HepG2 (cell line): ENCODE measurements around the gene MEF2B. TPM values are rescaled to one million over a fixed set of nuclear protein-coding genes. Genes with fewer than 3 reads are reported as not detected.

Experiments
- HDAC2 ChIP-seq: sonication (generic); formaldehyde crosslinking; IDR thresholded peaks from 2 replicates; pipeline ENCODE4 v1.4.0; 2020; ENCODE audit warnings: missing genetic modification reagents
- PCBP2 ChIP-seq: fragments of 200-400 bp; formaldehyde crosslinking; optimal IDR thresholded peaks from 2 replicates; pipeline ENCODE3; 2018; ENCODE audit warnings: low read length, low read depth; ENCODE audit not compliant: poor library complexity, severe bottlenecking
- RFX3 ChIP-seq: IDR thresholded peaks from 2 replicates; pipeline ENCODE4 v1.6.1; 2016; ENCODE audit warnings: missing biosample characterization, missing genetic modification reagents
- TEAD2 ChIP-seq: sonication (generic); formaldehyde crosslinking; IDR thresholded peaks from 2 replicates; pipeline ENCODE4 v1.9.0; 2021; ENCODE audit warnings: missing genetic modification reagents
- ZNF513 ChIP-seq: sonication (generic); formaldehyde crosslinking; conservative IDR thresholded peaks from 2 replicates; pipeline ENCODE4 v1.5.0; 2020; ENCODE audit warnings: missing genetic modification reagents
- ZNF83 ChIP-seq: sonication (generic); formaldehyde crosslinking; IDR thresholded peaks from 2 replicates; pipeline ENCODE4 v1.4.0; 2020; ENCODE audit warnings: missing genetic modification reagents, mild to moderate bottlenecking, borderline replicate concordance
- ZZZ3 ChIP-seq: sonication (generic); formaldehyde crosslinking; IDR thresholded peaks from 2 replicates; pipeline ENCODE4 v1.4.0; 2020; ENCODE audit warnings: missing genetic modification reagents, mild to moderate bottlenecking, borderline replicate concordance
- polyA plus RNA-seq, 8 experiments: library from polyadenylated mRNA; depleted of rRNA in 3 of 8; stranded (reverse) in 7 of 8; unstranded in 1 of 8; fragments of >200 nt; fragmentation: Illumina TruSeq in 4 of 8; extraction: Trizol in 4 of 8; gene quantifications; 2 replicates each; pipeline versions ENCODE4 v1.2.1 to v1.2.3, GENCODE V29; 2011 to 2016; ENCODE audit warnings: low read depth in 4 of 8, missing spikeins in 1 of 8, mixed read lengths in 1 of 8; ENCODE audit not compliant: insufficient read depth in 1 of 8
- total RNA-seq, 5 experiments: library from RNA; depleted of rRNA; stranded (reverse); fragments of >200 nt; fragmentation: Illumina TruSeq; extraction: Trizol; gene quantifications; 2 replicates each; pipeline ENCODE4 v1.2.3, GENCODE V29; 2016; ENCODE audit warnings: low read depth in 1 of 5
- TF ChIP-seq, protein P1 (sequence below), 2 experiments: fragments of 450-650 bp in 1 of 2; sonication (generic) in 1 of 2; formaldehyde crosslinking in 1 of 2; IDR thresholded peaks; 2 replicates each; pipeline versions ENCODE4 v1.6.1 to v1.8.0; 2016 to 2022; ENCODE audit warnings: antibody characterized with exemption in 1 of 2, mild to moderate bottlenecking in 1 of 2, missing genetic modification reagents in 1 of 2
- TF ChIP-seq, protein P2 (sequence below): IDR thresholded peaks from 2 replicates; pipeline ENCODE4 v1.6.1; 2018; ENCODE audit warnings: missing genetic modification reagents, mild to moderate bottlenecking, missing compliant biosample characterization
- TF ChIP-seq, protein P3 (sequence below): sonication (generic); formaldehyde crosslinking; IDR thresholded peaks from 2 replicates; pipeline ENCODE4; 2020; ENCODE audit warnings: missing genetic modification reagents, mild to moderate bottlenecking, borderline replicate concordance

Gene MEF2B
- total and polyA plus RNA-seq, 2 of the 13 experiments (the other 11 are each of a cell fraction or from before 2014, with no cell fraction given): 1.2 to 1.7 TPM

- TF ChIP-seq, protein P1, sequence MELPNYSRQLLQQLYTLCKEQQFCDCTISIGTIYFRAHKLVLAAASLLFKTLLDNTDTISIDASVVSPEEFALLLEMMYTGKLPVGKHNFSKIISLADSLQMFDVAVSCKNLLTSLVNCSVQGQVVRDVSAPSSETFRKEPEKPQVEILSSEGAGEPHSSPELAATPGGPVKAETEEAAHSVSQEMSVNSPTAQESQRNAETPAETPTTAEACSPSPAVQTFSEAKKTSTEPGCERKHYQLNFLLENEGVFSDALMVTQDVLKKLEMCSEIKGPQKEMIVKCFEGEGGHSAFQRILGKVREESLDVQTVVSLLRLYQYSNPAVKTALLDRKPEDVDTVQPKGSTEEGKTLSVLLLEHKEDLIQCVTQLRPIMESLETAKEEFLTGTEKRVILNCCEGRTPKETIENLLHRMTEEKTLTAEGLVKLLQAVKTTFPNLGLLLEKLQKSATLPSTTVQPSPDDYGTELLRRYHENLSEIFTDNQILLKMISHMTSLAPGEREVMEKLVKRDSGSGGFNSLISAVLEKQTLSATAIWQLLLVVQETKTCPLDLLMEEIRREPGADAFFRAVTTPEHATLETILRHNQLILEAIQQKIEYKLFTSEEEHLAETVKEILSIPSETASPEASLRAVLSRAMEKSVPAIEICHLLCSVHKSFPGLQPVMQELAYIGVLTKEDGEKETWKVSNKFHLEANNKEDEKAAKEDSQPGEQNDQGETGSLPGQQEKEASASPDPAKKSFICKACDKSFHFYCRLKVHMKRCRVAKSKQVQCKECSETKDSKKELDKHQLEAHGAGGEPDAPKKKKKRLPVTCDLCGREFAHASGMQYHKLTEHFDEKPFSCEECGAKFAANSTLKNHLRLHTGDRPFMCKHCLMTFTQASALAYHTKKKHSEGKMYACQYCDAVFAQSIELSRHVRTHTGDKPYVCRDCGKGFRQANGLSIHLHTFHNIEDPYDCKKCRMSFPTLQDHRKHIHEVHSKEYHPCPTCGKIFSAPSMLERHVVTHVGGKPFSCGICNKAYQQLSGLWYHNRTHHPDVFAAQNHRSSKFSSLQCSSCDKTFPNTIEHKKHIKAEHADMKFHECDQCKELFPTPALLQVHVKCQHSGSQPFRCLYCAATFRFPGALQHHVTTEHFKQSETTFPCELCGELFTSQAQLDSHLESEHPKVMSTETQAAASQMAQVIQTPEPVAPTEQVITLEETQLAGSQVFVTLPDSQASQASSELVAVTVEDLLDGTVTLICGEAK (IDR thresholded peaks at IDR 0.05): no peak
- TF ChIP-seq, protein P1 (CRISPR knock-in tag; IDR thresholded peaks at IDR 0.05): no peak
- TF ChIP-seq ZZZ3 (CRISPR knock-in tag) (no peak), TEAD2 (CRISPR knock-in tag) (no peak), ZNF513 (CRISPR knock-in tag) (no peak), PCBP2 (no peak), RFX3 (CRISPR knock-in tag) (no peak), HDAC2 (peak; percentile 72), ZNF83 (no peak)
- TF ChIP-seq, protein P2, sequence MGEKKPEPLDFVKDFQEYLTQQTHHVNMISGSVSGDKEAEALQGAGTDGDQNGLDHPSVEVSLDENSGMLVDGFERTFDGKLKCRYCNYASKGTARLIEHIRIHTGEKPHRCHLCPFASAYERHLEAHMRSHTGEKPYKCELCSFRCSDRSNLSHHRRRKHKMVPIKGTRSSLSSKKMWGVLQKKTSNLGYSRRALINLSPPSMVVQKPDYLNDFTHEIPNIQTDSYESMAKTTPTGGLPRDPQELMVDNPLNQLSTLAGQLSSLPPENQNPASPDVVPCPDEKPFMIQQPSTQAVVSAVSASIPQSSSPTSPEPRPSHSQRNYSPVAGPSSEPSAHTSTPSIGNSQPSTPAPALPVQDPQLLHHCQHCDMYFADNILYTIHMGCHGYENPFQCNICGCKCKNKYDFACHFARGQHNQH (CRISPR knock-in tag): peak; percentile 64; the same call in 1 of the 2 replicates
- TF ChIP-seq, protein P3, sequence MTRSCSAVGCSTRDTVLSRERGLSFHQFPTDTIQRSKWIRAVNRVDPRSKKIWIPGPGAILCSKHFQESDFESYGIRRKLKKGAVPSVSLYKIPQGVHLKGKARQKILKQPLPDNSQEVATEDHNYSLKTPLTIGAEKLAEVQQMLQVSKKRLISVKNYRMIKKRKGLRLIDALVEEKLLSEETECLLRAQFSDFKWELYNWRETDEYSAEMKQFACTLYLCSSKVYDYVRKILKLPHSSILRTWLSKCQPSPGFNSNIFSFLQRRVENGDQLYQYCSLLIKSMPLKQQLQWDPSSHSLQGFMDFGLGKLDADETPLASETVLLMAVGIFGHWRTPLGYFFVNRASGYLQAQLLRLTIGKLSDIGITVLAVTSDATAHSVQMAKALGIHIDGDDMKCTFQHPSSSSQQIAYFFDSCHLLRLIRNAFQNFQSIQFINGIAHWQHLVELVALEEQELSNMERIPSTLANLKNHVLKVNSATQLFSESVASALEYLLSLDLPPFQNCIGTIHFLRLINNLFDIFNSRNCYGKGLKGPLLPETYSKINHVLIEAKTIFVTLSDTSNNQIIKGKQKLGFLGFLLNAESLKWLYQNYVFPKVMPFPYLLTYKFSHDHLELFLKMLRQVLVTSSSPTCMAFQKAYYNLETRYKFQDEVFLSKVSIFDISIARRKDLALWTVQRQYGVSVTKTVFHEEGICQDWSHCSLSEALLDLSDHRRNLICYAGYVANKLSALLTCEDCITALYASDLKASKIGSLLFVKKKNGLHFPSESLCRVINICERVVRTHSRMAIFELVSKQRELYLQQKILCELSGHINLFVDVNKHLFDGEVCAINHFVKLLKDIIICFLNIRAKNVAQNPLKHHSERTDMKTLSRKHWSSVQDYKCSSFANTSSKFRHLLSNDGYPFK (CRISPR knock-in tag): no peak
Observed at GRCh38 chr19:19171821-19172532, 1.9 kb upstream of the MEF2B start (continued).
